ENCODE data around the gene HOXA3. TPM values are rescaled to one million over a fixed set of nuclear protein-coding genes. Genes with fewer than 3 reads are reported as not detected.

HOXA3 gene
- total and polyA plus RNA-seq, 9 of the 15 experiments (the other 6 are each of a cell fraction or from before 2014, with no cell fraction given), result 0.04 to 0.13 TPM; not detected in 7

GRCh38 chr7:27191833-27192545, 39.6 kb upstream of the HOXA3 start:
- H3K4me2 ChIP-seq (ENCODE audit: insufficient read depth, low read length), result no peak overlapping the region
- no peak for ATAC-seq
- no peak overlapping the region for H3K9ac ChIP-seq (ENCODE audit: insufficient read depth in 1 of 2, low read depth in 2 of 2, low read length in 2 of 2)

More at GRCh38 chr7:27191833-27192545, 39.6 kb upstream of the HOXA3 start:
- H3K9me1 ChIP-seq (ENCODE audit: control insufficient read depth, insufficient read depth, low read length), result no peaks in the 10 kb centered on the region
- no peak overlapping the region for H3K4me3 ChIP-seq
- POLR2A ChIA-PET, result no interaction called here
- no peaks in the 10 kb centered on the region for H3K36me3 ChIP-seq (ENCODE audit: control insufficient read depth, insufficient read depth, low read length)
- no peak overlapping the region for H3K27ac ChIP-seq (ENCODE audit: extremely low read depth, low read depth, low read length)
- in situ Hi-C loops (cut with MboI) (no loop called here), intact Hi-C loops (cut with micrococcal nuclease) (no loop called here)
- WGBS (ENCODE audit: insufficient coverage, low coverage, missing lambda C conversion rate), result 9% methylated on average over 31 of the region's 42 CpGs
- CTCF ChIA-PET (ENCODE audit: low intra/inter-chr PET ratio), result no interaction called here
- H4K20me1 ChIP-seq (replicated peaks; ENCODE audit: control insufficient read depth, insufficient read depth, low read length), result no peaks in the 10 kb centered on the region
- peaks cover 28 to 59% of the 10 kb centered on the region in 2 experiments for H3K27me3 ChIP-seq (ENCODE audit: control insufficient read depth in 2 of 2, insufficient read depth in 2 of 2, low read length in 2 of 2)
- TF ChIP-seq PHF21A (IDR thresholded peaks at IDR 0.05; ENCODE audit: borderline replicate concordance, low read depth), result no peak
- TF ChIP-seq SRSF7 (optimal IDR thresholded peaks at IDR 0.05; ENCODE audit: low read depth, low read length), result no peak
- TF ChIP-seq HINFP (tag; conservative IDR thresholded peaks at IDR 0.05; ENCODE audit: low read depth), result no peak
- TF ChIP-seq RBM34 (IDR thresholded peaks at IDR 0.05; ENCODE audit: borderline replicate concordance, insufficient read depth, low read length), result no peak
- DNase-seq (ENCODE audit: extremely low read depth in 1 of 4, low spot score in 3 of 4) (no peak), FAIRE-seq (no peak)
- H3K79me2 ChIP-seq (ENCODE audit: control insufficient read depth, insufficient read depth, low read length), result no peaks in the 10 kb centered on the region
- H3K4me1 ChIP-seq (replicated peaks in 1 of 2; ENCODE audit: control insufficient read depth in 2 of 2, insufficient read depth in 2 of 2, low read length in 2 of 2), result peaks cover 0 to 18% of the 10 kb centered on the region in 2 experiments; a peak in 2 of 5 replicates
- BruUV-seq (replicated peaks), result no TSS peak
- no peaks in the 10 kb centered on the region for H3K9me3 ChIP-seq (replicated peaks; ENCODE audit: control insufficient read depth, insufficient read depth, low read depth, low read length)
- no peak overlapping the region for H2AFZ ChIP-seq (ENCODE audit: low read depth, low read length)

Data from K562 (cell line).